Ovary (tissue), 9 donors: ENCODE results near the gene DAZAP2. TPM values are rescaled to one million over a fixed set of nuclear protein-coding genes. Genes with fewer than 3 reads are reported as not detected.

Experiments
- DNase-seq, 5 donors: peaks; one replicate each; pipeline ENCODE4 v3.0.0-alpha.2; 2019 to 2020
- H3K27ac ChIP-seq, 2 donors: fragments of 200-600 bp; one replicate each; pipeline versions ENCODE4 v1.5.1 to v1.8.0; 2019 to 2022
- H3K27me3 ChIP-seq: fragments of 200-600 bp; one replicate; pipeline ENCODE4 v1.8.0; 2022
- H3K36me3 ChIP-seq: fragments of 200-600 bp; sonication (generic); one replicate; pipeline ENCODE4 v1.5.1; 2019
- H3K4me1 ChIP-seq: one replicate; pipeline ENCODE4 v1.8.1; 2013; ENCODE audit warnings: mild to moderate bottlenecking, moderate library complexity; ENCODE audit not compliant: insufficient read depth
- H3K4me3 ChIP-seq: fragments of 200-600 bp; sonication (generic); one replicate; pipeline ENCODE4 v1.5.1; 2017
- H3K9me3 ChIP-seq, 2 donors: fragments of 200-600 bp in 1 of 2; sonication (generic) in 1 of 2; one replicate each; pipeline versions ENCODE4 v1.5.1 to v1.8.1; 2013 to 2019; ENCODE audit warnings: mild to moderate bottlenecking in 1 of 2, moderate library complexity in 1 of 2
- EP300 ChIP-seq: sonication (generic); formaldehyde crosslinking; IDR thresholded peaks from one replicate; pipeline ENCODE4 v1.6.1; 2017; ENCODE audit warnings: antibody characterized with exemption
- POLR2A ChIP-seq: fragments of 450-650 bp; IDR thresholded peaks from one replicate; pipeline ENCODE4 v1.6.1; 2017; ENCODE audit warnings: antibody characterized with exemption, mild to moderate bottlenecking, moderate library complexity
- WGBS, 3 donors: extraction: QIAGEN DNeasy Blood & Tissue Kit in 1 of 3; methylation state at CpG; one replicate each; pipeline versions ENCODE4 v1.1.5 to v1.1.7; 2013 to 2017; 5-methylcytosine and 5-hydroxymethylcytosine counted together
- intact Hi-C, 4 donors: fragments of 100-400 bp; cut with DNase I; formaldehyde crosslinking; loops; one replicate each; pipeline versions ENCODE4 v1.11.0 to v1.15.1; 2022 to 2023
- polyA plus RNA-seq, 2 donors: library from polyadenylated mRNA; stranded (reverse); fragments of 200-250 nt in 1 of 2; fragments of 350-450 nt in 1 of 2; fragmentation: Illumina TruSeq in 1 of 2; extraction: RNeasy Lipid Tissue Mini Kit (QIAGEN cat#74804) in 1 of 2; gene quantifications; one replicate each; pipeline ENCODE4 v1.2.3, GENCODE V29; 2013 to 2014
- total RNA-seq, 7 donors: library from RNA; depleted of rRNA in 2 of 7; stranded (reverse); fragments of >200 nt in 2 of 7; fragmentation: NEBNext Ultra II Directional in 3 of 7; extraction: Animal tissue kit (Norgen Biotek cat#: 25700) in 3 of 7; gene quantifications; one replicate each; pipeline versions ENCODE4 v1.1.0 to v1.2.4, GENCODE V29; 2016 to 2023
- TF ChIP-seq, protein P1 (sequence below), 3 donors: fragments of 450-650 bp in 2 of 3; fragments of 200-600 bp in 1 of 3; IDR thresholded peaks; one replicate each; pipeline versions ENCODE4 v1.5.1 to v1.8.0; 2016 to 2022; ENCODE audit warnings: antibody characterized with exemption in 3 of 3, mild to moderate bottlenecking in 1 of 3
- donor health status: DM: no; HTN: no; CAD: no; lungs with moderate emphysema.
- donor health status: DM: no; HTN: no; CAD: no.
- donor health status: Bipolar disorder and iron deficiency.
- donor health status: DM: yes; HTN: yes; CAD: no.
- donor health status: DM: no; HTN: no; CAD: no.
- donor health status: DM: yes; HTN: yes; CAD: no.

DAZAP2 gene
- total and polyA plus RNA-seq, 9 donors, result 123 to 323 (median 156) TPM

DNA sequence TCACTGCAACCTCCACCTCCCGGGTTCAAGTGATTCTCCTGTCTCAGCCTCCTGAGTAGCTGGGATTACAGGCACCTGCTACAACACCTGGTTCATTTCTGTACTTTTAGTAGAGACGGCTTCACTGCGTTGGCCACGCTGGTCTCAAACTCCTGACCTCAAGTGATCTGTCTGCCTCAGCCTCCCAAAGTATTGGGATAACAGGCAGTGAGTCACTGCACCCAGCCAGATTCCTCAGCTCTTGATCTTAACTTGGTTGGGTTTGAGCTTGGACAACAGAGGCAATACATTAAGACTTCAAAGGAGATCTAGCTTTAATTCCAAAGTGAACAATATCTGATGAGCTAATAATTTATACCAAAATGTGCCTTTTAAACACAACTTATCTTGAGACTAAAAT is 5.6 kb downstream of the DAZAP2 start:
- H3K4me1 ChIP-seq, result peaks cover 6% of the 10 kb centered on the region

DNA sequence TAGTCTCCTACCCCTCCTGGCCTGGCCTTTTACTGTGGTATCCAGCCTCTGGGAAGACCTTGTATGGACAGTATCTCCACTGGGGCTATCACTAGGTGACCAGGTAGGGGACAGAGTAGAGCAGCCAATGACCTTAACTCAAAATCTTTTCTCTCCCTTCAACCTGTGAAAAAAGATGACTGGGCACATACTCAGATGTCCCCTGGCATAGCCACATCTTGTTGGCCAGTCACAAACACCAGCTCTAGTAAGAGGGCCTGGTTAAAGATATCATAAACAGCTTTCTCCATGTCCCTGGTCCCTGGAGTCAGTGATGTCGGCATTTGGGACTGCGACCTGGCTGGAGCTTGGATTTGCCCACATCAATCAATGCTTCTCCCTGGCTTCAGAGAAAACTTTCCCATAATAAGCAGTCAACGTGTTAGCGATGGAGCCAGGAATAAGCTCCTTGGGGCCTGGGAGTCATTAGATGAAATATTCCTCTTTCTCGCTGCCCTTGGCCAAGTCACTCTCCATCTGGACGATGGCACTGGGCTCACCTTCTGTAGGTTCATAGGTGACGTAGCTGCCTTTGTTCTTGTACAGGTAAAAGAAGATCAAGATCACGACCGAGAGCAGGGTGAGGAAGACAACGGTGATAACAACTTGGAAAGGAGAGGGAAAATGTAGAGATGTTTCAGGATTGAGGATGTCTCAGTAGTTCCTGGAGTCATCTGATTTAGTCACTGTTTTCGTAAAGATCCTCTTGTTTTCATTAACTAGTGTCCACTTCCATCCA is 7.0 kb downstream of the DAZAP2 start:
- intact Hi-C loops, result no loop called here
- Histone ChIP-seq H3K4me3 (no peak overlapping the region), H3K9me3 (no peaks in the 10 kb centered on the region), H3K4me1 (peaks cover 4% of the 10 kb centered on the region), H3K36me3 (no peaks in the 10 kb centered on the region), H3K27me3 (no peaks in the 10 kb centered on the region), H3K27ac (no peak overlapping the region)
- WGBS, 3 donors, result 93 to 94% (median 93%) methylated on average over 11 of the region's 11 CpGs
- TF ChIP-seq, protein P1, sequence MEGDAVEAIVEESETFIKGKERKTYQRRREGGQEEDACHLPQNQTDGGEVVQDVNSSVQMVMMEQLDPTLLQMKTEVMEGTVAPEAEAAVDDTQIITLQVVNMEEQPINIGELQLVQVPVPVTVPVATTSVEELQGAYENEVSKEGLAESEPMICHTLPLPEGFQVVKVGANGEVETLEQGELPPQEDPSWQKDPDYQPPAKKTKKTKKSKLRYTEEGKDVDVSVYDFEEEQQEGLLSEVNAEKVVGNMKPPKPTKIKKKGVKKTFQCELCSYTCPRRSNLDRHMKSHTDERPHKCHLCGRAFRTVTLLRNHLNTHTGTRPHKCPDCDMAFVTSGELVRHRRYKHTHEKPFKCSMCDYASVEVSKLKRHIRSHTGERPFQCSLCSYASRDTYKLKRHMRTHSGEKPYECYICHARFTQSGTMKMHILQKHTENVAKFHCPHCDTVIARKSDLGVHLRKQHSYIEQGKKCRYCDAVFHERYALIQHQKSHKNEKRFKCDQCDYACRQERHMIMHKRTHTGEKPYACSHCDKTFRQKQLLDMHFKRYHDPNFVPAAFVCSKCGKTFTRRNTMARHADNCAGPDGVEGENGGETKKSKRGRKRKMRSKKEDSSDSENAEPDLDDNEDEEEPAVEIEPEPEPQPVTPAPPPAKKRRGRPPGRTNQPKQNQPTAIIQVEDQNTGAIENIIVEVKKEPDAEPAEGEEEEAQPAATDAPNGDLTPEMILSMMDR (IDR thresholded peaks at IDR 0.05), result no peak
- TF ChIP-seq EP300, result no peak
- no peak for TF ChIP-seq POLR2A
- DNase-seq, result no peak

More for the DNA sequence above, 5.6 kb downstream of the DAZAP2 start:
- no peaks in the 10 kb centered on the region for H3K36me3 ChIP-seq
- no peaks in the 10 kb centered on the region for H3K27me3 ChIP-seq
- TF ChIP-seq EP300, result no peak
- no peak for TF ChIP-seq POLR2A
- TF ChIP-seq, protein P1 (IDR thresholded peaks at IDR 0.05), result no peak
- no peak overlapping the region for H3K27ac ChIP-seq
- intact Hi-C loops, result no loop called here
- H3K4me3 ChIP-seq, result no peak overlapping the region
- H3K9me3 ChIP-seq, result no peaks in the 10 kb centered on the region
- no peak for DNase-seq
- 55 to 83% (median 81%) methylated on average over 4 of the region's 4 CpGs for WGBS, 3 donors

DNA sequence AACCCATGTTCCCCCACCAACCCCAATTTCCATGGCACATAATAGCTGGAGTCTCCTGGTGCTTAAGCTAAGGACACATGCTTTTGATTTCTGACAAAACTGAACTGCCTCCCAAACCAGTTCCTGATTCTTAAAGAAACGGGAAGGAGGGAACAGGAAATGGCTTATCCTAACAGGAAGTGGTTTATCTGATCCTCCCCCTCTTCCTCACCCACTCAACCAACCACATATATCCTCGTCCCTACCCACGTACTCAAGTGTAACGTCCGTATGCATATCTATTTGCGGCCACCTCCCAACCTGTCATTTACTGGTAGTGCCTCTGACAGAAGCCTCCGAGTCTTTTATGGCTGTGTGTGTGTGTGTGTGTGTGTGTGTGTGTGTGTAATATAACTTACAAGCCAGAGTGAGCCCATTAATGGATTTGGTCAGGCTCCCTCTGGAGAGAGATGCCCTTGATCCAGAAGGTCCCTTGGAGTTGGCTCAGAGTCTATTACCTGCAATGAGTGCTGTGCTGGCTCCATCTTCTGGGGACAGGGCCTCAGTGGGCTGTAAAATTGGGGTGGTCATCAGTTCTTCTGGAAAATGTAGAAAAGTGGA is 7.7 kb downstream of the DAZAP2 start:
- H3K27me3 ChIP-seq, result no peaks in the 10 kb centered on the region
- DNase-seq, result no peak
- intact Hi-C loops, result no loop called here
- WGBS, 3 donors, result 33 to 41% (median 40%) methylated on average over 7 of the region's 7 CpGs
- peaks cover 4% of the 10 kb centered on the region for H3K4me1 ChIP-seq
- no peaks in the 10 kb centered on the region for H3K9me3 ChIP-seq
- TF ChIP-seq POLR2A, result no peak
- H3K27ac ChIP-seq, result no peak overlapping the region
- H3K36me3 ChIP-seq, result no peaks in the 10 kb centered on the region
- H3K4me3 ChIP-seq, result no peak overlapping the region

DNA sequence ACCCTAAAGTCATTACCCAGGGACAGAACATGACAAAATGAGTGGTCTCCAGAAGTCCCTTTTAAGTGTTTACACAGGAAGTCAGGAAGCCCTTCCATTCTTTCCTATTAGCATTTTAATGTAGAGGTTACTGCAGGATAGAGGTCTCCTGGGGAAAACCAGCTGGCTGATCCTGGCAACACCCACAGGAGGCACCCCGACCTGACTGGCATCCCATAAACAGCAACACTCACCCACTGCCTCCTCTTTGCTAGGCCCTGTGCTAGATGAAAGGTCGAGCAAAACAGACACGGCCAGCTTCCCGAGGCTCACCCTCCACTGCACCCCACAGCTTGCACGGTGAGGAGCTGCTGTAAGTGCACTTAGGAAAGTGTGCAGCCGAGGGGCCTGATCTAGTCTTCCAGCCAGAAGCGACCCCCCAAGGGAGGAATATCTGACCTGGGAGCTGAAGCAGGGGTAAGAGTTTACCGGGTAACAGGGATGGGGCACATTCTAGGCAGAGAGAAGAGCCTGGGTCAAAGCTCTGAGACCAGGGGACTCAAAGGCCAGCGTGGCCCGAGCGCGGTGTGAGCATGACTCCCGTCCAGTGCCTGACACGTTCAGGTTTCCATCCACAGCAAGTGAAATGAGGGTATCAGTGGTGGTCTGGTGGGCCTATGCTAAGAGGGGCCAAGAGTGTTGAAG is 9.0 kb downstream of the DAZAP2 start:
- H3K4me1 ChIP-seq, result peaks cover 4% of the 10 kb centered on the region
- H3K36me3 ChIP-seq, result no peaks in the 10 kb centered on the region
- intact Hi-C loops, result no loop called here
- H3K27me3 ChIP-seq, result no peaks in the 10 kb centered on the region
- TF ChIP-seq POLR2A (no peak), EP300 (no peak)
- TF ChIP-seq, protein P1 (IDR thresholded peaks at IDR 0.05), result no peak
- no peak overlapping the region for H3K4me3 ChIP-seq
- 64 to 68% (median 65%) methylated on average over 14 of the region's 14 CpGs for WGBS, 3 donors
- no peak overlapping the region for H3K27ac ChIP-seq
- DNase-seq, result no peak
- no peaks in the 10 kb centered on the region for H3K9me3 ChIP-seq
